ENCODE data around the gene C8A. TPM values are rescaled to one million over a fixed set of nuclear protein-coding genes. Genes with fewer than 3 reads are reported as not detected.

Gene C8A
- total RNA-seq, 1 experiment from 2014 or later = not detected

- H2BK5ac ChIP-seq (ENCODE audit: insufficient read length, low read length) = no peak overlapping the region
- Mint-ChIP-seq H3K27me3 (ENCODE audit: low read depth) (no peaks in the 10 kb centered on the region), H3K4me1 (peaks cover 24 to 29% of the 10 kb centered on the region in 2 experiments), H3K4me3 (no peak overlapping the region), H3K36me3 (ENCODE audit: insufficient read depth in 1 of 3, low read depth in 3 of 3) (no peaks in the 10 kb centered on the region), H3K9me3 (no peaks in the 10 kb centered on the region; a peak in 1 of 5 replicates), H3K27ac (no peak overlapping the region)
- H3K9ac ChIP-seq (ENCODE audit: extremely low read depth, insufficient read length, low read length) = no peak overlapping the region
- H2AK5ac ChIP-seq (ENCODE audit: insufficient read length, low read length) = no peak overlapping the region
- no CpG with 5 or more reads among the region's 4 CpGs for WGBS (ENCODE audit: extremely low coverage, insufficient read length, low lambda C conversion rate)
- TF ChIP-seq CTCF (conservative IDR thresholded peaks at IDR 0.05) = no peak
- no peaks in the 10 kb centered on the region for H4K20me1 ChIP-seq (ENCODE audit: control insufficient read depth, insufficient read depth, insufficient read length)
- no peak overlapping the region for H3K18ac ChIP-seq (ENCODE audit: insufficient read length, low read depth, low read length)
- H4K91ac ChIP-seq (ENCODE audit: insufficient read length, low read depth, low read length) = no peak overlapping the region
- no peaks in the 10 kb centered on the region for H3K23me2 ChIP-seq (ENCODE audit: insufficient read length, low read depth, low read length, poor library complexity, severe bottlenecking)
- H3K27ac ChIP-seq (ENCODE audit: insufficient read length, low read depth, low read length) = no peak overlapping the region
- no peak overlapping the region for H2BK12ac ChIP-seq (ENCODE audit: insufficient read length, low read depth, low read length)
- no peak overlapping the region for H3K14ac ChIP-seq (ENCODE audit: insufficient read depth, low read length)
- H2AFZ ChIP-seq (ENCODE audit: low read length) = no peak overlapping the region
- H3K27me3 ChIP-seq (ENCODE audit: insufficient read depth, low read length) = no peaks in the 10 kb centered on the region; the same call in 1 of the 2 replicates
- no peak overlapping the region for H3K4me2 ChIP-seq (ENCODE audit: insufficient read depth, insufficient read length, low read length)
- H3K56ac ChIP-seq (ENCODE audit: insufficient read length, low read depth, low read length) = no peak overlapping the region
- H4K8ac ChIP-seq (replicated peaks; ENCODE audit: insufficient read length, low read depth, low read length) = no peak overlapping the region
- H3K9me3 ChIP-seq (ENCODE audit: control insufficient read depth, low read depth, low read length) = no peaks in the 10 kb centered on the region
- H3K4ac ChIP-seq (ENCODE audit: low read depth, low read length) = no peak overlapping the region
- no peak overlapping the region for H2BK120ac ChIP-seq (ENCODE audit: low read depth, low read length, poor library complexity, severe bottlenecking)
- H2BK15ac ChIP-seq (ENCODE audit: low read depth, low read length) = no peak overlapping the region
- H3K4me1 ChIP-seq (ENCODE audit: insufficient read depth, low read length) = no peaks in the 10 kb centered on the region
- no peak overlapping the region for H3K23ac ChIP-seq (ENCODE audit: insufficient read length, low read depth, low read length)
- no peak overlapping the region for H3T11ph ChIP-seq (ENCODE audit: low read length)
- no peaks in the 10 kb centered on the region for H3K79me1 ChIP-seq (ENCODE audit: insufficient read depth, low read depth, low read length, poor library complexity, severe bottlenecking)
- no peak for DNase-seq
- H2BK20ac ChIP-seq (ENCODE audit: low read depth, low read length, poor library complexity, severe bottlenecking) = no peak overlapping the region
- no peak overlapping the region for H4K5ac ChIP-seq (ENCODE audit: insufficient read length, low read depth, low read length)
- H3K79me2 ChIP-seq (ENCODE audit: insufficient read depth, low read length) = no peaks in the 10 kb centered on the region
These were observed 67.5 kb downstream of the C8A start for GRCh38 chr1:56922070-56922469.

Measured in H9 (cell line).